ENCODE results near the gene PROZ. TPM values are rescaled to one million over a fixed set of nuclear protein-coding genes. Genes with fewer than 3 reads are reported as not detected.

The PROZ gene
- polyA plus RNA-seq, 3 donors: 0.75 to 2.8 (median 1.6) TPM

DNA sequence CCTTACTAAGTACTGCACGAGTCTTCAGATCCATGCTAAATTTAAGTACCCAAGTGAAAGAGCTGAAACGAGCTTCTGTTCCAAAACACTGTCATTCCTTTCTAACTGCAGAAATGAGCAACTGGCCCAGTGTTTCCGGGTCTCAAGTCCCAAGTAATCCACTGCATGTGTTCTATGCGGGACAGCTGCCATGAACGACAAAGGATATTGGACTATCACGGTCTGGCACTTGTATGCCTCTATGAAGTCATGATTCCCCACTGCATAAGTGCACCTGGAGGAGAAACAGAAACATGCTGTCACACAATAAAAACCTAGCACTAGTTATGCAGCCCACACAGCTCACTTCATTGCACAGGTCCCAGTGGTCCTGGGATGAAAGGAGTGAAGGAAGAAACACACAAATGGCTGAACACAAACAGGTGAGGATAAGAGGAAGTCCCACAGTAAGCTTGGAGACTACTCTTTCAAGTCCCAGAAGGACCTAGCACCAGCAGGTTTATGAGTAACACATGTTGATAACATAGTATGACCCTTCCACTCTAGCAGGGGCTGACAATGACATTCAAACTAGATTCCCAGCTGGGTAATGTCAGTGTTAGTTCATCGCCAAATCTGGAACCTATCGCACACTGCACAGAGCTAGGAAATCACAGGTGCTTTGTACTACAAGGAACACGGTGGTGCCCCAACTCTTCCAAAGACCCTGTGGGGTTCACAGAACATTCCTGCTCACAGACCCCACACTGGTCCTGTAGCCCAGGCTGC lies 38.7 kb downstream of the PROZ start:
- no peak for DNase-seq (ENCODE audit: low read depth in 3 of 3, low spot score in 2 of 3)

DNA sequence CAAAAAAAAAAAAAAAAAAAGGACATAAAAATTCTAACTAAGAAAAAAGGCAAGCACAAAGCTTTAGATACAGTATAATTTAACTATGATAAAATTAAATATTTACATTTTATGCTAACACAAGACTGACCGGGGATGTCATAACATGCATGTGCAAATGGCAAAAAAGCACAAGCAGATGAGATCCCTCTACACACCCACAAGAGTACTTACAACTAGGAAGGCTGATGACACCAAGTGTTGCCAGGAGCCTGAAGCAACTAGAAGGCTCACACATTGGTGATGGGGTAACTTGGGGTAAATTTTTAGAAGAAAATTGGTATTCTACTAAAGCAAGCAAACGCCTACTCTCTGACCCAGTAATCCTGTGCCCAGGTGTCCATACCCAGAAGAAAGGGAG lies 43.4 kb downstream of the PROZ start:
- no peak for DNase-seq (ENCODE audit: low read depth in 3 of 3, low spot score in 2 of 3)

GRCh38 chr13:113202912-113203311 lies 44.5 kb downstream of the PROZ start:
- DNase-seq (ENCODE audit: low read depth in 3 of 3, low spot score in 2 of 3): no peak

DNA sequence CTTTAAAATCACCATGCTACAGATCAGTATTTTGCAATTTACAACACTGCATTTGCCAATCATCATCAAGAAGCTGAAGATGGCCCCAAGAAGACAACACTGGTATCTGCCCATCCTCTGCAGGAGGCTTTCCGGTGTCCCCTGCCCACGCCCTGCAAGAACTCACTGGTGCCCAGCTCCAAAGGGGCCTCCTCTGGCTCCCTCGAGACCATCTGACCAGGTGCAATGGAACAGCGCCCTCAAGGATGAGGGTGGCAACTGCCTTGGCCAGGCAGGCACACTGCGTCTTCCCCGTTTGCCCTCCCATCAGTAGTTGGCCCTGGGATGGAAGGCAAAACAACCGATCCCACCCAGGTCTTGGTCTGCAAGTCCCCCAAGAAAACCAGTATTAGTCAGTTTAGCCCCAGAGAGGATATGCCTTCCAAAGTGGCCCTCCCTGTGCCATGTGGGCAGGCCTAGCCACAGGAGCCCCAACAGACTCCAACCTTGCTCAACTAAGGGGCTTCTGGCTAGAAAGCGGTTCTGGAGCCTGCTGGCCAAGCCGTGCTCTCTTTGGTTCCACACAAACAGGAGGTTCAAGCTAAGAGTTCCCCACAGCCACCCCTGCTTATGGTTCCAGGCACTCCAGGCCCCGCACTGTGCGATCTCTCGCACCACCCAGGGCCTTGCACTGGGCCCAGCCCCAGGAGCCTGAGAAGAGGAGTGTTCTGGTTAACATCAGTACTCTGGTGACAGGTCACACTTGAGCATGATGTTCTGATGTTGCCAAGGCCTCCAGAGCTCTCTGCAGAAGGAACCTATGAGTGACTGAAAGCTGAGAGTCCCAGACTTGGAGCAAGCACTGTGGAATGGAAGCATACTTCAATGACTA lies 45.3 kb downstream of the PROZ start:
- DNase-seq (ENCODE audit: low read depth in 3 of 3, low spot score in 2 of 3): no peak

DNA sequence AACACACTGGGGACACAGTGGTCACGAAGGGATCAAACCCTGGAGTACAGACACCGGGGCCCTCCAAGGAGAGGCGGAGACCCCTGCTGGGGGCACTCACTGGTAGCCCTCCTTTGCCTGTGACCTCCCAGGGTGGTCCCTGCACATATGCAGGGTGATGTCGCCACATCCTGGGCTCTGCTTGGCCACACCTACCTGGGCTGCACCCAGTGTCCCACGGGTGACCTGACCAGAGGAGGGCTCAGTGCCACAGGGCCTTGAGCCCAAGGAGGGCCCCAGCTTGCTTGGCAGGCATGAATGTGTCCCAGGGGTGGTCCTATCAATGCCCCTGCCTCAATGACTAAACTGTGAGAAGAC lies 45.9 kb downstream of the PROZ start:
- no peak for DNase-seq (ENCODE audit: low read depth in 3 of 3, low spot score in 2 of 3)

GRCh38 chr13:113205428-113205931 lies 47.0 kb downstream of the PROZ start:
- DNase-seq (ENCODE audit: low read depth in 3 of 3, low spot score in 2 of 3): no peak

DNA sequence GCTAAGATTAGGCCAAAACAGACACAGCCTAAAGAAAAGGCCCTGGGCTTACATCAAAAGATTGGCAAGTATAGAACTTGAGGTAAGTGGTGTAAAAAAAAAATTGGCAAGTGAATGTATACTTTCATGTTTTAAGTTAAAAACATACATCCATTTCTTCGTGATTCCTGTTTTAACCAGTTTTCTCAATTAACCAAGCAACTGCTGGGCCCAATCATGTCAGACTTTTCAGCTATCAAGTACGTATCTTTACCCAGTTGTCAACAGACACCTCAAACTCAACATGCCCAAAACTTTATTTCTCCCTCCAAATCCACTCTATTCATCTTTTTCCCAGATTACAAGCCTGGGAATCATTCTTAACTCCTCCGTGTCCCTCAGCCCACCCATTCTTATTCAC lies 49.0 kb downstream of the PROZ start:
- DNase-seq (ENCODE audit: low read depth in 3 of 3, low spot score in 2 of 3): no peak

DNA sequence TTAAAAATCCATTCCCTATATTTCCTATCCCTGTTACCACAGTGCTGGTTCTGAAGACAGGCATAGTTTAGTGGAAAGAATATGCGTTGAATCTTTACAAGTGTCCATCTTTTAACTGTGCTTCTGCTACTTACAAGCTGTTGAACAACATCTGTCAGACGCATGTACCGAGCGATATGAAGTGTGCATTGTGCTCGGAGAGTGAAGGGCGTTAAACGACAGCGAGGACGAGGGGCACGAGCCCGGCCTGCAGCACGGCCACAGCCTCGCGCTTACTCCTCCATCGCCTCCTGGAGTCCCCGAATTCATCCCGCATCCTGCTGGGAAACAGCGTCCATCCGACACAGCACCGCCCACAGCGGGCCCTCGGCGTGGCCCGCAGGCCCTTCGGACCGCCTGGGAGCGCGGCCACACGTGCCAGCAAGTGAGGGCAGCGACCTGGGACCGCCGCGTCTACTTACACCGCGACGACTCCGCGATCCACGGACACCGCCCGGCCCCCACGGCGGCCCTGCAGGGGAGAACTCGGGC lies 49.5 kb downstream of the PROZ start:
- DNase-seq (ENCODE audit: low read depth in 3 of 3, low spot score in 2 of 3): peak in 1 of 3 donors; percentile 13

GRCh38 chr13:113208421-113209335 lies 50.2 kb downstream of the PROZ start, which contains the start of gene PCID2:
TSS of gene PCID2 (minus strand) at chr13:113208669. CDS start at chr13:113208634, 35 bp downstream.
- DNase-seq (ENCODE audit: low read depth in 3 of 3, low spot score in 2 of 3): peak in 2 of 3 donors; percentile 78 to 83

- DNase-seq (ENCODE audit: low read depth in 3 of 3, low spot score in 2 of 3): peak in 1 of 3 donors; percentile 61
Observed at GRCh38 chr13:113209336-113209758, 50.9 kb downstream of the PROZ start, which contains the start of gene CUL4A. TSS of gene CUL4A (plus strand) at chr13:113209613. CDS start at chr13:113209628, 15 bp downstream.

- DNase-seq (ENCODE audit: low read depth in 3 of 3, low spot score in 2 of 3): peak in 1 of 3 donors; percentile 18
Observed at GRCh38 chr13:113209759-113210421, 51.4 kb downstream of the PROZ start.

DNA sequence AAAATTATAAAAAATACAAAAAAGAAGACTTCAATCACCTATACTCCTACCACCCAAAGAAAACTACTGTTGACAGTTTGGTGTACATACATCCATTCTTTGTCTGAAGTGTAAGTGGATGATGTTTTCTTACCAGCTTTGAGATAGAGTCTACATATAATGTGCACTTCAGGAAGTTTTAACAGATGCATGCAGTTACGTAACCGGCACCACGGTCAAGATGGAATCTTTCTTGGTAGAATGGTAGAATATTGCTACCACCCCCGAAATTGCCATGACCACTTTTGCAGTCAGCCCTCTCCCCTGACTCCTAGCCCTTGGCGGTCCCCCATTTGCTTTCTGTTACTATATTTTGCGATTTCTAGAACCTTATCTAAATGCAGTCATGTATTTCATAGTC lies 52.4 kb downstream of the PROZ start:
- no peak for DNase-seq (ENCODE audit: low read depth in 3 of 3, low spot score in 2 of 3)

- no peak for DNase-seq (ENCODE audit: low read depth in 3 of 3, low spot score in 2 of 3)
Observed at GRCh38 chr13:113211774-113212173, 53.3 kb downstream of the PROZ start.

GRCh38 chr13:113216254-113217048 lies 58.0 kb downstream of the PROZ start:
- DNase-seq (ENCODE audit: low read depth in 3 of 3, low spot score in 2 of 3): peak in 1 of 3 donors; percentile 13

DNA sequence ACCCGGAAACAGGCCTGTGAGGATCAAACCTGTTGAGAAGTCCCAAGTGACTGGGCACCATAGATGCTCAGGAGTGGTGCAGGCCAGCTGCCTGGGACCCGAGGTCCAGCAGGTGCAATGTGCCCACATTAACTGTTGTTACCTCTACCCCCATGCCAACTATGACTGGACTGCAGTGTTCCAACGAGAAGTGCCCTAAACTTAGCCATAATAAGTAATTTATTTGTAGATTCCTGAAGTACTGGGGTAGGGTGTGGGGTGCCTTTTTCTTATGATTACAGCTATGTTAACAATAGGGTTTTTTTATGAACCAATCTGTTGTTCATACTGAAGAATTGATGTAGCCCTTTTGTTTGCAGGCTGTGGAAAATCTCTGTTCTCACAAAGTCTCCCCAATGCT lies 60.1 kb downstream of the PROZ start:
- no peak for DNase-seq (ENCODE audit: low read depth in 3 of 3, low spot score in 2 of 3)

GRCh38 chr13:113219256-113219940 lies 61.0 kb downstream of the PROZ start:
- no peak for DNase-seq (ENCODE audit: low read depth in 3 of 3, low spot score in 2 of 3)

DNA sequence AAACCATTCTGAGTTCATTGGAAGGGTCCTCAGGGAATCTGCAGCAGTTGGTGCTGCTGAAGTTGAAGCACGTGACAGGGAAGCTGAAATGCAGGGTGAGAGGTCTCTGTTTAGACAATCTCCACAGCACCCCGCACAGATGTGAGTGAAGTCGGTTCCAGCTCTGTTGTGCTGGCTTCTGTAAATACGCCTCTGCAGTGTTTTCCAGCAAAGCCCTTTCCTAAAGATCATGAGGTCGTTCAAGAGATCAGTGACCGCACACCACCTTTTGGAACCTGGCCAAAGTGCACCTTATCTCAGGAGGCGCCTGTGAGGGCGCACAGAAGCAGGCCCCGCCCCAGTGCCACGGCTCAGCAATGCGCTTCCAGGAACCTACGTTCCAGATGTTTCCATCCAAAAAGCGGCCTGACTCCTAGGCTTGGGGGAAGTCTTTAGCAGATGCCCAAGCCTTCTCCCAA lies 61.7 kb downstream of the PROZ start:
- DNase-seq (ENCODE audit: low read depth in 3 of 3, low spot score in 2 of 3): no peak

DNA sequence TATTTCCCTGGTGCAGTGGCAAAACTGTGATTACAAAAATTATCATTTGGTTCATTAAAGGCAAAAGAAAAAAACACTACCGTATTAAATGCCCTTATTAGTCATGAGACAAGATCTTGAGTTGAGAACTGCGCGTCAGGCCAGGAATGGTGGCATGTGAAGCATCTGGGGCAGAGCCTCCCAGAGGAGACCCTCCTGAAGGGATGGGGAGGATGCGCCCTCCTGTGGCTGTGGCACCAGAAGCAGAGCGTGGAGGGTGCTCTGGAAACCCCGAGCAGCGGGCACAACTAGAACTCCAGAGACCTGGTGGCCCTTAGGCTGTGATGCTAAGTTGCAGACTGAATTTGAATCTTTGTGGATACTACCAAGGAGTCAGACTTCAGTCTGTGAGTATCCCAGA lies 62.4 kb downstream of the PROZ start:
- no peak for DNase-seq (ENCODE audit: low read depth in 3 of 3, low spot score in 2 of 3)
